HG03469 (cell line): Measurements from ENCODE around the gene NUCB2.

Experiments
- ATAC-seq: cut with Tn5 transposase; IDR thresholded peaks from one replicate; pipeline ENCODE4 v1.9.1; 2021; ENCODE audit warnings: mild to moderate bottlenecking, moderate library complexity, moderate number of reproducible peaks; ENCODE audit not compliant: unreplicated experiment

NUCB2 gene

GRCh38 chr11:17328871-17329494, 52.4 kb downstream of the NUCB2 start:
- no peak for ATAC-seq

DNA sequence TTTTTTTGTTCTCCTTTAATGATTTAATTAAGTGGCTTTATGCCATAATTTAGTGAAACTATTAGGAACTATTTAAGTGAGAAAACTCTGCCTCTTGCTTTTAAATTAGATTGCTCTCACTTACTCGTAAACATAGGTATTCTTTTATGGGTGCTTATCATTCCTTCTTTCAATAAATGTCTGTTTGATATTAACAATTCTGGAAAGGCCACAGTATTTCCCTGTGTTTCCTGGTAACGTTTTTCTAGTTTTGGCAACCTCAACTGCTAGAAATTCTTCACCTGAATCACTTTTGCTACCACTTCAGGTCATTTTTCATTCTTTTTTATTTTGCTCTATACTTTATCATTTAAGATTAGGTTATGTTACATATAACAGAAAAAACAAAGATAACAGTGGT, 55.1 kb downstream of the NUCB2 start:
- no peak for ATAC-seq

- no peak for ATAC-seq
These were observed 57.5 kb downstream of the NUCB2 start for GRCh38 chr11:17333799-17334586.

DNA sequence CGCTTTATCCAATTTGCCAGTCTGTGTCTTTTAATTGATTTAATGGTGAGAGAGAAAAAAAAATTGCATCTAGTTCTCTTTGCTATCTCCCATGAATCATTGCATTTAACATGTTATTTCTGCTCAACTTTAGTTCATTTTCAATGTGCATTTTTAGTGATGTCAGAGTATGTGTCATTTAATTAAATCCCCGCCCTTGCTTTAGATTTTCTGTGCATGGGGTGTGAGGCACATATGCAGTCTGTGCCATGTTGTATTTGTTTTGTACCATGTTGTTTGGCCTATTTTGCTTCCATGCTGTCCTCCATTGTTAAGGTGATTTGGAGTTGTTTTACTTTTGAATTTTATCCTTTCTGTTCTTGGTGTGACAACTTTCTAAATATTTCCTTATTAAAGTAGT, 66.7 kb downstream of the NUCB2 start:
- ATAC-seq = no peak

DNA sequence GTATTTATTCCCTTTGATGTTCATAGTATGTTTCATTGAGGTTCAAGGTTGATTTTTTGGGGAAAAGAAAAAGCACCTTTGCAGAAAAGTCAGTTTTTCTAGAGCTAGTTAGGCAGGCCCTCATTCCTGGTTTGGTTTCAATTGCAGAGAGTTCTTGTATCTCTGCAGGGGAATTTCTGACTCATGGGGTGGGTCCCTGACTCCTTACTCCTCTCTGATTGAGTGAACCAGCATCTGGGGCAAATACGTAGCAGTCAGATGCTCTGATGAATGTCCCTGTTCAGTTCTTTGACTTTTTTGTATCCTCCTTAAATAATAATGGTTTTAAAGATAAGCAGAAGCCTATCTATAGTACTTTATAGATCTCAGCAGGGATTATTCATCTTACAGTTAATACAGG, 67.4 kb downstream of the NUCB2 start:
- no peak for ATAC-seq

GRCh38 chr11:17347676-17348075, 71.1 kb downstream of the NUCB2 start:
- ATAC-seq = no peak

DNA sequence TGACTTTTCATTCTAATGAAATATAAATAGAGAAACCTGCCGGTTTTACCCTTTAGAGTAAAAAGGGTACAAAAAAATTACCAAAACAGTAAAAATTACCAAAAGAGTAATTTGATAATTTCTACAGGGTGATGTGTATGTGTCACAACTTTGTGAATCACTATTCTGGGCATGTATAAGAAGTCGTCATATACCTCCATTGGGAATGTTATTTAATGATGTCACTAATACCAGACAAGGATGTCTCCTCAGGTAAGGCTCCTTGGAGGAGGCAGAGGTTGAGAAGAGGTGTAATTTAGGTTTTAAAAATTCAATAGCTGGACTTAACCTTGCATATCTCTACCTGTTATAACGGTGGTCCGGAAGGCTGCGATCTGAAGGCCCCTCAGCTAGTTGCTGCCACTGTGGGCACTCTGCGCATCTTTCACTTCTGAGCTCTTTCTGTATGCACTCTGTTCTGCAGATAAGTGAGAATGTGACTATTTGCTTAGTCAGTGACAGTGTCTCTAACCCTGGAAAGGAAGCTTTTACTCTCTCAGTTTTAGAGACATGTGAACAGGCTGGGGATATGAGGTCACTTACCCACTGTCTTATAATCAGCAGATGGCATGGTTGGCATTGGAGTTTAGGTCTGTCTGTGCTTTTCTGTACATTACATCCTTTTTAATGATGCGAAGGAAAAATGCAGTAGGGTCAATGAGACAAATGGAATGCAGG, 74.1 kb downstream of the NUCB2 start:
- ATAC-seq = no peak

GRCh38 chr11:17351172-17351509, 74.6 kb downstream of the NUCB2 start:
- ATAC-seq = no peak

- ATAC-seq = no peak
These were observed 75.1 kb downstream of the NUCB2 start, which contains the start of gene NCR3LG1 for GRCh38 chr11:17351510-17352176. Gene NCR3LG1 (plus strand): TSS chr11:17351800. CDS start chr11:17351970, 170 bp downstream.

- ATAC-seq = no peak
These were observed 76.6 kb downstream of the NUCB2 start for GRCh38 chr11:17352950-17353820.

GRCh38 chr11:17353821-17354600, 77.5 kb downstream of the NUCB2 start:
- no peak for ATAC-seq

DNA sequence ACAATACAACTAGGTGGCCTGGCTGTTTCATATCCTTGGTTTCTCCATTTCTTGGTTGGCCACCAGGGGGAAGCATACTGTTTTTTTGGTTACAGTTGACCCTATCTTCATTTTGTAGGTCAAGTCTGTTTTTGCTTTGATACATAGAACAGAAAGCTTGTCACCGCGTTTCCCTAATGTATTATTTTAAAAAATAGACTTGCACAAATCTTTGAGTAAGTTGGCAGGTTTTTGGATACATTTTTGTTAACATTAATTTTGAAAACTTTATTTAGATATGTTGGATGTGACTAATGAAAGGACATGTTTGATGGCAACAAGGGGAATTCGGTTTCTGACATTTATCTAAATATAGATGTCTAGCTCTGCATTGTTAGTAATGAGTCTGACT, 78.1 kb downstream of the NUCB2 start:
- peak; percentile 33 for ATAC-seq

- no peak for ATAC-seq
These were observed 90.0 kb downstream of the NUCB2 start for GRCh38 chr11:17366495-17366894.

- ATAC-seq = no peak
These were observed 92.0 kb downstream of the NUCB2 start for GRCh38 chr11:17368551-17368950.

DNA sequence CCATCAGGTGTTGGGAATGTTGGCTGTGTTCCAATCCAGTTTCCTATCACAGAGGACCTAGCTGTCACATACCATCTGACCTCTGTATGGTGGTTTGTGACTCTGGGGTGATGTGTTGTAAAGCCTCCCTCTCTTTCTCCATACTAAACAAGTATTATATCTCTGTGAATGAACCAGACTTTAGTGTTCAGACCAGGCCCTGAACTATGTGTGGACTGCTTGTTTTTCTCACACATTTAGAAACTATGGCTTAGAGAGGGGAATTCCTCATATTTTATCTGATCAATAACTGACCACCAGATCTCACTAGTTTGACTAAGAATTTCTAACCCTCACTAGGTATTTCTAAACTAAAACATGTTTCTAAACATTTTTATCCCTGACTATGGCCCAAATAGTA, 92.6 kb downstream of the NUCB2 start:
- ATAC-seq = no peak

GRCh38 chr11:17369684-17370243, 93.2 kb downstream of the NUCB2 start:
- ATAC-seq = no peak

- no peak for ATAC-seq
These were observed 95.1 kb downstream of the NUCB2 start for GRCh38 chr11:17371614-17372013.

DNA sequence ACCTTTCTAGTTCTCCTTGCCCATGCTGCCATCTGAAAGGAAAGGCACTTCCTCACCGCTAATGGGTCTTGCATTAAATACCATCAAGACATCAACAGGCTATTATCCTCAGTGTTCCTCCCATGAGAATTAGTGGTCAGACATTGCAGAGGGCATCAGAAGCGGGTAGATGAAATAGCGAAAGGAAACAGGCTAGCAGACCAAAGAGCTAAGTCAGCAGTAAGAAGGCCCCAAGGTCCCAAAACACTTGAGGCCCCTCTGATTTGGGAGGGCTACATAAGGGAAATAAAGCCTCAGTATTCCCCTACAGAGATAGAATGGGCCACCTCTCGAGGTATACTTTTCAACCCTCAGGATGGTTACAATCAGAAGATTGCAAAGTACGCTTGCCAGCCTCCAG, 99.0 kb downstream of the NUCB2 start:
- no peak for ATAC-seq

GRCh38 chr11:17376493-17376892, 100.0 kb downstream of the NUCB2 start:
- no peak for ATAC-seq
